ENCODE data around the gene PSMB7. TPM values are rescaled to one million over a fixed set of nuclear protein-coding genes. Genes with fewer than 3 reads are reported as not detected.

PSMB7 gene
- polyA plus RNA-seq, 4 donors, result 191 to 243 (median 218) TPM

DNA sequence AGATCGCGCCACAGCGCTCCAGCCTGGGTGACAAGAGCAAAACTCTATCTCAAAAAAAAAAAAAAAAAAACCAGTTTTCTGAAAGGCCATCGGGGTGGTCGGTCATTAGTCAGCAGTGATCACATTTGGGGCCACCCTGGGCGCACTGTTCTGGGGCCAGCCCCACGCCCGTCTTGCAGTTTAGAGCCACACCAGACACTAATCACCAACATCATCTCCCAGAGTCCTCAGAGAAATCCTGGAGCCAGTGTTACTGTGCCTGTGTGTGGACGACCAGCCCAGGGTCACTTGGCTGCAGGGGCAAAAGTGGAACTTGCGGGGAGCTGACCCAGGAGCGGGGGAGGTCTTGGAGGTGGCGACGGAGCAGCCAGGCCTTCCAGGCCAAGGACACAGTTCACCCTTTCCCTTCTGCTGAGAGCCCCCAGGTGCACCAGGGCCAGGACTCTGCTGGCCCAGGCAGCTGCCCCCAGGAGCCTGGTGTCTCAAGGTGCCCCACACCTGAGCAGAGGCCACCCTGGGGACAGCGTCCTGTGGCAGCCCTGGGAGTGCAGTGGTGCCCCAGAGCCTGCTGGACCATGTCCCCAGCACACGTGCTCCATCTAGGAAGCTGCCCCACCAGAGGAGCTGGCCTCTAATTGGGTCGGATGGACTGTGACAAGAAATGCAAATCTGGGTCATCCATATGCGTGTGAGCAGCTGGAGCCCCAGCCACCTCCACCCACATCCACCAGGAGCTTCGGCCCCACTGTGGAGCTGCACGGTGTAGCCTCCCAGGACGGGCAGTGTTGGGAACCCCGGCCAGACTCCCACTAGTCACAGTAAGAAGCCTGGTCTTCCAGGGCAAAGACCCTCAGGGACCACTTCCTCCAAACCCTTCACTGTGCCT, 106.4 kb downstream of the PSMB7 start:
- DNase-seq (ENCODE audit: low read depth in 4 of 4, low spot score in 2 of 4), result no peak

DNA sequence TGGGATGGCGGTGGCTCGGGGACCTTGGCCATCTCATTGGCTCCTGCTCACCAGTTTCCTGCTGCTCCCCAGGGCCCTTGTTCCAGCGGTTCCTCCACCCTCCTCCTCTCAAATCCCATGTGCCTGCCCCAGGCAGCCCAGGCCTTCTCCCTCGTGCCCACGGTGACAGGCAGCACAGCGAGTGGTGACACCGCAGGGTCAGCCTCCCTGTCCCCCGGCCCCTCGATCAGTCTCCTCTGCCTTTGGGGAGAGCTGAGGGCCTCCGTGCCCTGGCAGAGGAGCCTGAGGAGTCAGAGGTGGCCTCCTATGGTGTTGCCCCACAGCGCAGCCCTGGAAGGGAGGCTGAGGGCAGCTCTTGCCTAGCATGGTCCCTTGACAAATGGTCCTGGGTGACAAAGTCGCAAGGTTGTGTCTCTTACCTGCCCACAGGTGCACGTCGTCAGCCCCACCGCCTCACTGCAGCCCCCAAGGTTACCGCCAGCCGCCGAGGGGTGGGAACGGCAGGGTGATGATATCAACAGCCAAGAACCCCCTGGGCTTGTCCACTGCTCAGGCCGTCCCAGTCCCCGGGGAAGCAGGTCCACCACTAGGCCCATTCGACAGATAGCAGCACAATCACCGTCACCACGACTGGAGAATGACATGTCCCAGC, 107.7 kb downstream of the PSMB7 start:
- DNase-seq (ENCODE audit: low read depth in 4 of 4, low spot score in 2 of 4), result no peak

DNA sequence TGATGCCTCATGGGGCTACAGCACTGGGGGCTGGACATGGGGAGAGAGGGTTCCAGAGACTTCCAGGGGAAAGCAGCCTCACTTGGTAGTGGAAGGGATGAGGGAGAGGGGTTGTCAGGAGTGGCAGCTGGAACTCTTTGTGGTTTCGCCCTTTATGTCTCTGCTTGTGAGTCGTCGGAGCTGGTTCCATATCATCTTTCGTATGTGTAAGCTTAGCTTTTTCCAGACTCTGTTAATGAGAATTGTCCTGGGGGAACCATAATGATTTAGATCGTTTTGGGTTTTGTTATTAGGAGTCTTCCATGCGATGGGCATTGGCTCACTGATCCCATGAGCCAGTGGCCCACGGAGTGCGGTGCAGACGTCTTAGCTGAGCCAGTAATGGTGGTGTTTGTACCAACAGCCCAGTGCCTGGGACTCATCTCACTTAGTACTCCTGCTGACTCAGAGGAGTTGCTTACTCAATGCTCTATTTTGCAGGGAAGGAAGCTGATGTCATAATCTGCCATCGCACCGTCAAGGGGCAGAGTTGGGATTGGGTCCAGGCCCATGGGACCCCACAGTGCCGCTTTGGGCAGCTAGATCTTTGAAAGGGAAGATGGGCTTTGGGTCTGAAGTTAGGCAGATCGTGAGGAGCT, 109.0 kb downstream of the PSMB7 start:
- no peak for DNase-seq (ENCODE audit: low read depth in 4 of 4, low spot score in 2 of 4)

DNA sequence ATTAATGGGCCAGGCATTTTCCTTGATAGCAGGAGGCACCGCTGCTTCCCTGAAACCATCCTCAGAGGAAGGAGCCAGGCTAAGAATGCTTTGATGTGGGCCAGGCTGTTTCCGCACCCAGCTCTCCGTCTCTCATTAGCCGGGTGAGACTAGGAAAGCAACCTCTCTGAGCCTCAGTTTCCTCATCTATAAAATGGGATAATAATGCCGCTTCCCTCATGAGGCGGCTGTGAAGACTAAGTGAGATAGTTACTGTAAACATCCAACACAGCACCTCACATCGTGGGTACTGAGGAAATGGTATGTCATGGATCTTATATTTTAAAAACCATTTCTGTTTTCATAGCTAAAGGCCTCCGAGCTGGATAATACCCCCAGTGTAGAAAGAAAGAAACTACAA, 111.0 kb downstream of the PSMB7 start:
- no peak for DNase-seq (ENCODE audit: low read depth in 4 of 4, low spot score in 2 of 4)

DNA sequence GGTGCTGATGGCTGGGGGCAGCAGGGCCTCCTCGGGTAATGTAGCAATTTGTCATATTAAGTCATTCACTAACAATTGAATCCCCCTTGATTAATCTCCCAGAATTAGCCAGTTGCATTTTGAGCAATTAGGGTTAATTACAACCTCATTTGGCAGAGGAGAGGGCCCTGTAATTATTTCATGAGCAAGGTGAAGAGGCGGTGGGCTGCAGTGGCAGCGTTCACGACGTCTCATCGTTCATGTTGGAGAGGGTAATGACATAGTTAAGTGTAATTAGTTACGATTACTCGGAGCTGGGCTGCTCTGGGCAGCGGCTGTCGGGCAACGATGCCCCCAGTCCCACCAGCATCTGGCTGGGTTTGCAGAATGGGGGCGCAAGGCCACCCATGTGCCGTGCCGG, 111.5 kb downstream of the PSMB7 start:
- DNase-seq (ENCODE audit: low read depth in 4 of 4, low spot score in 2 of 4), result no peak

Other genes starting within 250 kb of the PSMB7 start
- 10 to 100 TPM; 26.9 to 34.9 (median 29.6) TPM for gene NEK6, start 157.5 kb downstream of the PSMB7 start, polyA plus RNA-seq (ENCODE audit: insufficient read length in 4 of 4)
- under 1 TPM in 3 of 4 donors, not detected in 1; 0.07 to 0.35 (median 0.10) TPM for gene ADGRD2, start 35.0 kb upstream of the PSMB7 start, polyA plus RNA-seq (ENCODE audit: insufficient read length in 4 of 4)
- gene NR5A1, start 92.0 kb upstream of the PSMB7 start, polyA plus RNA-seq (ENCODE audit: insufficient read length in 4 of 4), result under 1 TPM in 2 of 4 donors, not detected in 2; 0.05 to 0.14 TPM

All from left renal cortex interstitium (tissue), 4 donors.